GM18907 (cell line): ENCODE measurements around the gene NOP10.
"Not testable (repeated sequence)": the region's sequence is repeated elsewhere in the genome, so short reads cannot be mapped to it uniquely, and the experiment has no call there.

Experiments
- ATAC-seq: cut with Tn5 transposase; IDR thresholded peaks from one replicate; pipeline ENCODE4 v1.9.1; 2021; ENCODE audit warnings: mild to moderate bottlenecking, moderate library complexity; ENCODE audit not compliant: unreplicated experiment

The NOP10 gene

GRCh38 chr15:34342737-34343575 is at the start of gene NOP10, which contains the start of gene NUTM1:
NOP10 (minus strand) TSS chr15:34343136; CDS start chr15:34343073, 63 bp downstream.
NUTM1 (plus strand) TSS chr15:34343315; CDS start chr15:34343697, 382 bp downstream.
- peak; percentile 84 for ATAC-seq

- not testable (repeated sequence) for ATAC-seq
Measured at GRCh38 chr15:34389594-34390086, 46.7 kb upstream of the NOP10 start.

- not testable (repeated sequence) for ATAC-seq
Measured at GRCh38 chr15:34381829-34382521, 39.0 kb upstream of the NOP10 start.

GRCh38 chr15:34380491-34380890 is 37.6 kb upstream of the NOP10 start:
- ATAC-seq = not testable (repeated sequence)

GRCh38 chr15:34376856-34377255 is 33.9 kb upstream of the NOP10 start:
- ATAC-seq = no peak

- not testable (repeated sequence) for ATAC-seq
Measured at GRCh38 chr15:34375541-34375940, 32.6 kb upstream of the NOP10 start.

GRCh38 chr15:34374816-34375215 is 31.9 kb upstream of the NOP10 start:
- ATAC-seq = no peak

GRCh38 chr15:34373951-34374350 is 31.0 kb upstream of the NOP10 start:
- ATAC-seq = no peak

- ATAC-seq = no peak
Measured at GRCh38 chr15:34370643-34371042, 27.7 kb upstream of the NOP10 start.

- ATAC-seq = no peak
Measured at GRCh38 chr15:34370129-34370528, 27.2 kb upstream of the NOP10 start.

- peak; percentile 84 for ATAC-seq
Measured at GRCh38 chr15:34367101-34368081, 24.5 kb upstream of the NOP10 start, which contains the start of gene LPCAT4. LPCAT4 (minus strand) TSS chr15:34367196; CDS start chr15:34367100, 96 bp downstream.

- peak; percentile 1 for ATAC-seq
Measured at GRCh38 chr15:34366271-34367065, 23.5 kb upstream of the NOP10 start.

- no peak for ATAC-seq
Measured at GRCh38 chr15:34365836-34366235, 22.9 kb upstream of the NOP10 start.

GRCh38 chr15:34365091-34365825 is 22.3 kb upstream of the NOP10 start:
- no peak for ATAC-seq

GRCh38 chr15:34364041-34364440 is 21.1 kb upstream of the NOP10 start:
- no peak for ATAC-seq

- no peak for ATAC-seq
Measured at GRCh38 chr15:34362047-34362773, 19.3 kb upstream of the NOP10 start.

GRCh38 chr15:34361278-34361677 is 18.3 kb upstream of the NOP10 start:
- no peak for ATAC-seq

GRCh38 chr15:34360298-34360697 is 17.4 kb upstream of the NOP10 start:
- ATAC-seq = no peak
